GM19452 (cell line): Measurements from ENCODE around the gene RGS7.
"Not testable (repeated sequence)": the region's sequence is repeated elsewhere in the genome, so short reads cannot be mapped to it uniquely, and the experiment has no call there.

Experiments
- ATAC-seq: cut with Tn5 transposase; IDR thresholded peaks from one replicate; pipeline ENCODE4 v1.9.1; 2021; ENCODE audit not compliant: unreplicated experiment

Gene RGS7

DNA sequence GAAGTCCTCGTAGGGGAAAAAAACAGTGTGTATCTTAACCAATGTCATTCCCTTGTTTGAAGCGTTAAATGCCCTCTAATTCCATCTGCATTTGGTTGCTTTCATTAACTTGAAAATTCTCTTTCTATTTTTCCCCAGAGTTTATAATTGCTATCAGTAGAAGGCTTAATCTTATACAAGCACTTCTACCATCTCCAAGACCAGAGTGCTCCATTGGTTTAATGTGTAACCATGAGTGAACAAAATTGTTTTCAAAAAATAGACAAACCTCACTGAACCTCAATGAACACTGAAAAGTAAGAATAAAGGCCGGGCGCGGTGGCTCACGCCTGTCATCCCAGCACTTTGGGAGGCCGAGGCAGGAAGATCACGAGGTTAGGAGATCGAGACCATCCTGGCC, 141.3 kb downstream of the RGS7 start:
- no peak for ATAC-seq

DNA sequence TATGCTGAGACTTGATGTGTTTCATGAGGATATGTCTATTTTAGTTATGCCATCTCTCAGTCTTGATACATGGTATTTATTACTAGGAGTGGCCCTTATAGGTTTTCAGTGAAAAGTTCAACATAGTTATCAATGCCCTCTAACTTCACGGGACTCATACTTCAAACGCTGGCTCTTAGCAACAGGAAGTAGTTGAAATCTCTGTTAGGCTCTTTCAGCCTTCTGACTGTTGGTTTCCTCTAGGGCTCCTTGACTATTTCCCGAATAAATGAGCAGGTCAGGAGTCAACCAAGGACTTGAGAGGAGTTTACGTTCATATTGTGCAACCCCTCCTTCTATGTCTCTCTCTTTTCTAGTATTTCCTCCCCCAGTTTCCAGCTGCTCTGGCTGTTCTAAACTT, 141.8 kb downstream of the RGS7 start:
- no peak for ATAC-seq

DNA sequence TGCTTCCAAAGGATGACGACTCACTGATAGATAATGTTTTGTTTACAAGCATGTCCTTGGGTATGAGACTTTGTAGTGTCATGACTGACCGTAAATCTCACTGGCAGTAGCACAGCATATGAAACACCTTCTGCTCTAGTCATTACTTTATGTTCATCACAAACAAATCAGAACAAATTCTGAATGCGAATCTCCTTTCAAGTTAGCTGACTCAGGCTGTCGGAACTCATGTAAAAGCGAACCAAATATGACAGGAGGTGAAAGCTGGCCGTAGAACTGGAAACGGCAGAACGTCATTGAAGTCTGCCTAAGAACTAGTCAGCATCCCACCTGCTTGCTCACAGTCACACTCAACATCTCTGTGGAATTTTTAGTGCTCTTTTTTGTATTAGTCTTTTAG, 143.9 kb downstream of the RGS7 start:
- ATAC-seq: no peak

DNA sequence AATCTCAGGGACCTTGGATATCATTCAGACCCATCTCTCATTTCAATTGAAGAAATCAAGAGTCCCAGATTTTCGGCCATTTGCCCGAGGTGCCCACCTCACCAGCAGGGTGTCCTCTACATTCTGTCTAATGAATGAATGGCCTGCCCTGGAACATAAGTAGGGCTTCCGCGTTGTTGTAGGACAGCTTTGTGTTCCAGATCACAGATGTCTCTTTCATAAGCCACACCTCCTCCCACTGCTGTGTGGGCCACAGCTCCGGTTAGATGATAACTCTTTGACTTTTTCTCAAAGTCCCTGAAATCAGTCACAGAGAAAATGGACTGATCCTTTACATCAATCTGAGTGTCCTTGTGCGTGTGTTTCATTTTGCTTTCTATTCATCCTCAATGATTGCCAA, 144.4 kb downstream of the RGS7 start:
- ATAC-seq: no peak

DNA sequence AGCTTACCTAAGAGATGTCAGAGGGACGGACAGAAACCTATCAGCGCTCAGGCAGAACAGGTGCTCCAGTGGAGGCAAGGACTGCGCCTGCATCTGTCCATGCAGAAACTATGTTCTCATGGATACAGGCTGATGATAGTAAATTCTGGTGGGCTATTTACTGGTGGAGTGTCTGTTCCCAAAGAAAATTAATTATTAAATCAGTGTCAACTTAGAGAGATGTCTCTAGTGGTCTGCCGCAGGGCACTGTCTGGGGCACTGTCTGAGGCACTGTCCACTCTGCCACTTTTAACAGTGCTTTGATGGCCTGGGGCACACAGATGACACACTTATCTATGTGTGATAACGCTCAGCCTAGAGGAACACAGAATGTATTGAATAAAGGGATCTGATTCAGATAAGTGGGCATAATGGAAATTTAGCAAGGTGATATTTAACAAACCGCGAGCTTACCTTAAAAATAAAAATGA, 148.1 kb downstream of the RGS7 start:
- ATAC-seq: no peak

DNA sequence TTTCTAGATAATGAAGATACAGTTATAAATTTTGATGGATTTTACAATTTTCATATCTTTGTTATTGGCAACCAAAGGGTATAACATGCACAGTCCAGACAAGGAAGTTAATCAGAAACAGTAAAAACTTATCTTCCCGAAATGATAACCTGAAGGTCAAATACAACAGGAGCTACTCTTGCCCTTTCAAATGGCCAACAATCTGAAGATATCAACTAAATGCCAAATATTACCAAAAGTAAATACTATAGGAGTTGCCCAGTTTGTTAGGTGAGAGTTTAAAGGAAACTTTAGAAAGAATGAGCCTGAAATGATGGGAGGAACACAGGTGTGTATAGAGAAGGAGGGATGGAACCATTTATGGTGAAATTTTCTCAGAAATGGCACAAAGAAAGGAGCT, 153.2 kb downstream of the RGS7 start:
- no peak for ATAC-seq

DNA sequence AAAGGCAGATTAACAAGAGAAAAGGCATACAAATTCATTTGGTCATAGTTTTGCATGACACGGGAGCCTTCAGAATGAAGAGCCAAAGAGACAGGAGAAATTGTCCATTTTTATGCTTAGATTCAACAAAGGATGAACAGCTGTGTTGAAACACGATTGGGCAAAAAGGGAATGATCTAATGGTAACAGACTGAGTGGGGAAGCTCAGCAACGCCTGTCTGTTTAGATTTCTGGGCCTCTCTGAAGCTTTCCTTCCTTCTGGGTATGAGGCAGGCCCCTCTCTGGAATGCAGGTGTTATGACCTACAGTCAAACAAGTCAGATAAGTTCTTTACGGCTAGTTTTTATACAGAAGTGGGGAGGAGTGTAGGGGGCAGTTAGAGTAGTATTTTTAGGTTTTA, 154.6 kb downstream of the RGS7 start:
- no peak for ATAC-seq

DNA sequence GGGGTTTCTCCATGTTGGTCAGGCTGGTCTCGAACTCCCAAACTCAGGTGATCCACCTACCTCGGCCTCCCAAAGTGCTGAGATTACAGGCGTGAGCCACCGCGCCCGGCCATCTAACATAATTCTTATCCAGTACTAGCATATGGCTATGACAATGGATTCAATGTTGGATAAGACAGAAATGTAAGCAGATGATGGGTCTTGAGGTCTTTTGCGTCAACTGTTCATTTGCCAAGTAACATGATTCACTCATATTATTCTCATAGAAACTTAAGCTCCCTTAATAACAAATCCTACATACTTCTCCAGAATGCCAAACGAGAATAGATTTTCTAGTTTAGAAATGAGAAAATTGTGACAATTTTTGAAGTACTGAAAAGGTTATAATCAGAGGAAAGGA, 170.3 kb downstream of the RGS7 start:
- ATAC-seq: no peak

DNA sequence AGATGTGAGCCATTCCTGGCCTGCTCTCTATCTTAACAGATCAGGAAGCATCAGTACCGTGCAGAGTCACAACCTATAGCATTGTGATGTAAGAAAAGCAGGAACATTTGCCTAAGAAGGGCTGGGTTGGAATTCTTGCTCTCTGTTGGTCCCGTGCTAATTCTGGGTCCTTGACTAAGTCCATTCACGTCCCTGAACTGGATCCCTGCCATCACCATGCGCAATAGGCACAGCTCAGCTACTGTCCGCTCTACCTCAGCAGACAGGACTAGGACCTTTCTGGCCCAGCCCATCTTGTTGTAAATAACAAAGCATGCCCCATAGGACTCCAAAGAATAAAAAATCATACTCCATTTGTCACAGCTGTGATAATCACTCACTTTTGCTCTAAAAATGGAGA, 175.0 kb downstream of the RGS7 start:
- no peak for ATAC-seq

DNA sequence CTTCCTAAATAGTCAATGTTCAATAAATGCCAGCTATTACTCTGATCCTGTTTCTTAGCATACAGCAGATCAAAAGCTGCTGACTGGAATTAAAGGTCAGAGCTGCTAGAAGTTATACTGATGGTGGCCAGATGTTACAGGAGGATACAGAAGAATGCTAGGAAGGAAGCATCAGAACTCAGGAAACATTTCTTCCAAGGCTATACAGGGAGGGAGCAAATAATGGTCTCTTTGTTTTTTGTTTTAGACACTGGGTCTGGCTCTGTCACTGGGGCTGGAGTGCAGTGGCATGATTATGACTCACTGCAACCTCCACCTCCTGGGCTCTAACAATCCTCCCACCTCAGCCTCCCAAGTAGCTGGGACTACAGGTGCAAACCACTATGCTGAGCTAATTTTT, 175.5 kb downstream of the RGS7 start:
- ATAC-seq: no peak

DNA sequence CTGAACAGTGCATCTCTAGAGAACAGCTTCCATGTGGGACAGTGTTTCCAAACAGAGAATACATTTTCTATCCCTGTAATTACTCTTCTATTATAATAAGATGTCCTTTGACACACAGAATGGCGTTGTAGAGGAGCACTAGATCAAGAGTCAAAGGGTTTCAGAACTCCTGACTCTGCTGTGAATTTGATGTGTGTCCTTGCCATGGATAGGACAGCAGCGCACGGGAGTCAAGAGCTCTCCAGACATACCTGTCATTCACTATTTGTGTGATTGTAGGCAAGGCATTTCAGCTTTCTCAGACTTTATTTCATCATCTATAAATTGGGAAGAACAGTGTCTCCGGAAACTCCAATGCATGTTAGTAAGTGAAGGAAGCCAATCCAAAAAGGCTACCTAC, 176.4 kb downstream of the RGS7 start:
- no peak for ATAC-seq

DNA sequence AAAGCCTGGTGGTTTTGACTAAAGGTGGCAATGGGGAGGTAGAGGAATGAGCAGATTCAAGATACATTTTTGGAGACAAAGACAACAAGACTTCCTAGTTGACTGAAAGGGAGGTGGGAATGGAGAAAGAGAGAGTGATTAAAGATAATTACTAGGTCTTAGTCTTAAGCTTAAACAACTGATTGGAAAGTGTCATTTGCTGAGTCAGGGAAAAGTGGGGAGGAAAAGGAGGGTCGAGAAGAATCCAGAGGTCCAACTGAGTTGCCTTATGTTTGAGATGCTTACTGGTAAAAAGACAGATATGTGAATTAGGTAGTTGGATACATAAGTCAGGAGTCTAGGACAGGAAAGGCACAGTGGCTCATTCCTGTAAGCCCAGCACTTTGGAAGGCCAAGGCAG, 179.3 kb downstream of the RGS7 start:
- no peak for ATAC-seq

DNA sequence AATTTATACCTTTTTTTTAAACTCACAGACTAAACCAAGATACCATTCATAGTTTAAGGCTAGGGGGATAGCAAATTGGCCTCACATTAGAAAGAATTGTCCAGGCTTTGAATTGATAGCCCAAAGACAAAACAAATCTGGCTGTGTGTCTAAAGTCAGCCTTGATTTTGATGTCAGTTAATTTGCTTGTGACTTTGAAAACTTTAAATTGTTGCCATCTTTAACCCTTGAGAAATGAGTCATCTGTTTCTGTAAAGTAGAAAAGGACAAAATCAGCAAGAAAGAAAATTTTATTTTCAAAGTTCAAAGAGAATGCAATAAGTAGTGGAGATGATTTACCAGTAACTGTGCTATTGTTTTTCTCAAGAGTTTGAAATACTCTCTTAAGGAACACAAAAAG, 184.5 kb downstream of the RGS7 start:
- no peak for ATAC-seq

DNA sequence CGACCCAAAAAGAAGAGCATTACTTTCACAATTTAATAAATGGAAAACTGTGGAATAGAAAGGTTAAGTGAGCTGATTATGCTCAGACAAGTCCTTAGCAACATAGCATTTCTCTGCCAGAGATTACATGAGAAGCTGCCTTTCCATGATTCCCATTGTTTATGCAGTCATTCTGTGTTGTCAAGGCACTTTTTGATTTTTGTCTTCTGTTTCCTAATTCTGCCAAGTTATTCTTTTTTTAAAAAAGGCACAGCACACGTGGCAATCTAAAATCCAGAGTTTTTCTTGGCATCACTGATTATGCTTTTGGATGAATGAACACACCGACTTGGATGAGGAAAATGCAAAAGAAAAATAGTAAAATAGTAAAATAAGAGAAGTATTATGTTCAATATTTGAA, 185.0 kb downstream of the RGS7 start:
- no peak for ATAC-seq

DNA sequence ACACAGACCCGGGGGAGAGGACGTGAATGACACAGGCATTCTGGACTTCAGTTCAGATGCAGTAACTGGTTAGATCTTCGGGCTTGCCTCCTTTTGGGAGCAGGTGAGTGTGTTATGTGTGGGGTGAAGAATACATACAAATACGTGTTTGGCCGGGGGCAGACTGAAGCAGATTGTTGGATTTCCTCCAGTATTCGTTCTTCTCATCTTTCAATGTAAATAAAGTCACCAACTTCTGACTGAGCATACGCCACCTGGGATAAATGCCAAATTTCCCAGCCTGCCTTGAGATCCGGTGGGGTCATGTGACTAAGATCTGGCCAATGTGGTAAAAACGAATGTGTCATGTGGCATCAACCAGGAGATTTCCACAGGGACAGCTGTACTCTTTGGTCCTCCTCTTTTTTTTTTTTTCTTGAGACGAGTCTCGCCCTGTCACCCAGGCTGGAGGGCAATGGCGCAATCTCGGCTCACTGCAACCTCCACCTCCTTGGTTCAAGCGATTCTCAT, 189.8 kb downstream of the RGS7 start:
- no peak for ATAC-seq

DNA sequence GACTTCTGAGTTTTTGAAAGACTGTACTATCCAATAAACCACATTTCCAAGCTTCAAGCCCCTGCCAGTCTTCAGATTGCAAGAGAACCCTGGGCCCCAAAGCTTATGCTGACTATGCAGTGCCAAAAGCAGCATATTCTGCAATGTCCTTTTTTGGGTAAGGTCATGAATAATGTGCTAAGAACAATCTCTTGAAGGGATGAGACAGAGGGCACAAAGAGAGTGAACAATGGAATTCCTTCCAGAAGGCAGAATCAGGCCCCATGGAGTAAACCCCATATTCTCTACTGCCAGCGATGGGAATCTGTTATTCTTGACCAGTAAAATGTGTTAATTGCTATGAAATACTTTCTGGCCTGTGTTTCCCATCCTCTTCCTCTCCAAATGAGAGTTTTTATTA, 190.4 kb downstream of the RGS7 start:
- ATAC-seq: no peak

DNA sequence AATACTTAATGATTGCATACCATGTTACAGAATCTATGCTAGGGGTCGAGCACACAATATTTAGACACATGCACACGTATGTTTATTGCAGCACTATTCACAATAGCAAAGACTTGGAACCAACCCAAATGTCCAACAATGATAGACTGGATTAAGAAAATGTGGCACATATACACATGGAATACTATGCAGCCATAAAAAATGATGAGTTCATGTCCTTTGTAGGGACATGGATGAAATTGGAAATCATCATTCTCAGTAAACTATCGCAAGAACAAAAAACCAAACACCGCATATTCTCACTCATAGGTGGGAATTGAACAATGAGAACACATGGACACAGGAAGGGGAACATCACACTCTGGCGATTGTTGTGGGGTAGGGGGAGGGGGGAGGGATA, 191.7 kb downstream of the RGS7 start:
- not testable (repeated sequence) for ATAC-seq

DNA sequence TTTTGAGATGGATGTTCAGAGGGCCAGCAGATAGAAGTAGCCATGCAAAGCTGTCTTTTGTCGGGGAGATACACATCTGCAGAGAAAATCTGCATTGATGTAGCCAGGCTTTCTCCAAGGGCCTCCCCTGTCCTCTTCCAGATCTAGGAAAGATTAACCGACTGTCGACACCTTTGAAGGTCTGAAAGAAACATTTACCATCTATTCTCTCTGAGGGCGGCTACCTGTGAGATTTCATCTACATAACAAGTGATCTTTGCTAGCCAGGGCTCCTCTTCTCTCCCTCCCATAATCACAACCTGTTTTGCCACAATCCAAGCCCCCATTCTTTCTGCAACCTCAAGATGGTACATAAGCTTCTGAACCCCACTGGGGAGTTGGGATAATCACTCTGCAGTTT, 193.6 kb downstream of the RGS7 start:
- ATAC-seq: no peak

DNA sequence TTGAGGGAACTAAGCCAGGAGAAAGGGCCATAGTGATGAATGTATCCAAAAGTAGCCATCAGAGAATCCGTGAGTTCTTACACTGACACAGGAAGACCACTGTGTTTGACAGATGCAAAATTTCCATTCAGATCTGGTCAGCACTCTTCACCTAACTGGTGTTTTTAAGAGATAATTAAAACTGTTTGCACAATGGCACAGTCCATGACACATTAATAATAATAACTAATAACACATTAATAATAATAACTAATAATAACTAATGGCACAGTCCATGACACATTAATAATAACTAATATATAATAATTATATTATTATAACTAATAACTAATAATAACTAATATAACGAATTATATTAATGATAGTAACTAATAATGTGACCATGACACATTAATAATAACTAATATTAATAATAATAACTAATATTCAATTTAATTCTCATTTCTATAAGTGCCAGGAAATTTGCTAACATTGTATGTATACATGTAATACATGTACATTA, 195.8 kb downstream of the RGS7 start:
- no peak for ATAC-seq

DNA sequence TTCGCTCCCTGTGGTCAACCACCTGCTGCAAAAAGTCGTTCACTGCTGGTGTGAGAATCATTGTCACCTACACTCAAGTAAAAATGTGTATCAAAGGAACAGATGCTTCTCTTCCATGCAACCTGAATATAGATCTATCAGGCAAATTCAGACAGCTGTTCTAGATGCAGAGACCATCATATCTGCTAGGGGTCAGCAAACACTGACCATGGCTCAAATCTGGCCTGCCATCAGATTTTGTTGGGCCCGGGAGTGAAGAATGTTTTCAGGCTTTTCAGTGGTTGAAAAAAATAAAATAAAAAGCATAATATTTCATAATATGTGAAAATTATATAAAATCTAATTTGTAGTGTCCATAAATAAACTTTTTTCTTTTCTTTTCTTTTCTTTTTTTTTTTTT, 199.6 kb downstream of the RGS7 start:
- ATAC-seq: no peak

DNA sequence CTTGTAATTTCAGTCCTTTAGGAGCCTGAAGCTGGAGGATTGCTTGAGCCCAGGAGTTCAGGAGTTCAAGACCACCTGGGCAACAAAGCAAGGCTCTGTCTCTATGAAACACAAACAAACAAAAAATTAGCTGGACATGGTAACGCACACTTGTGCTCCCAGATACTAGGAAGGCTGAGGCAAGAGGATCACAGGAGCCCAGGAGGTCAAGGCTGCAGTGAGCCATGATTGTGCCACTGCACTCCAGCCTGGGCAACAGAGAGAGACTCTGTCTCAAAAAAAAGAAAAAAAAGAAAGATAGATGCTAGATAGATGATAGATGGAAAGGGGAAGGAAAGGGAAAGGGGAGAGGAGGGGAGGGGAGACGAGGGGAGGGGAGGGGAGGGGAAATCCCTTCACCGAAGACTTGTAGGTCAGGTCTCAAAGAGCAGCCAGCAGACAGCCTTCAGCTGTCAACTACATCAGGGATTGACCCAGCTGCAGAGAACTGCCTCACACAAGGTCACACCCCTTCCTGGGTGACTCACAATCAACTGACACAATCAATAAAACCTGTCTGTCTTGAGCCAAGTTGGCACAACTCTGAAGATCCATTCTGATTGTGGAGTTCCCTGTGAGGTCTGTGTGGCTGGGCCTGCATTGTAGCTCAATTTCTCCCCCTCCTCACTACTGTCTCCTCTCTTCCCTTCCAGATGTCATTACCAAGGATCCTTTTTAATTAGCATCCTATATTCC, 200.6 kb downstream of the RGS7 start:
- no peak for ATAC-seq

DNA sequence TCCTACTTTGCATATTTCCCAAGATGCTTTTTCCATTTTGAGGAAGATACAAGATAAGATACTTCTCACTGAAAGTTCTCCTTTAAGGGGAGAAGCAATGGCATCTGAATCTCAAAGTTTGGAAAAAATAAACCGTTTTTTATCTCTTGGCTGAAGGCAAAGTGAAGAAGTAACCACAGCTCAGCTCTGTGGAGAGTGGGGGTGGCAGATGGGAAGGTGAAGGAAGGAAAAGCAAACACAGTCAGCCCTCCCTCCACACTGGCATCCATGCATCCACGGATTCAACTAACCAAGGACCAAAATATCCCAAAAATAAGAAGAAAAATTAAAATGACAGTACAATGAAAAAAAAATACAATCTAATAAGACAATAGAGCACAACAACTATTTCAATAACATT, 211.1 kb downstream of the RGS7 start:
- ATAC-seq: no peak
